OCI-LY1 (cell line): ENCODE measurements around the gene KCNA10.

Experiments used
- EZH2 ChIP-seq: fragments of 200-600 bp; sonication (generic), shearing (Covaris generic); IDR thresholded peaks from 2 replicates; pipeline ENCODE4 v1.8.0; 2017; ENCODE audit warnings: borderline replicate concordance, mixed run types, mild to moderate bottlenecking, antibody characterized with exemption, low read length, moderate library complexity, mixed read lengths
- TF ChIP-seq, protein P1 (sequence below): fragments of 200-600 bp; sonication (generic), shearing (Covaris generic); IDR thresholded peaks from 2 replicates; pipeline ENCODE4 v1.5.1; 2017; ENCODE audit warnings: mild to moderate bottlenecking, antibody characterized with exemption, low read length, moderate library complexity, mixed read lengths

- TF ChIP-seq, protein P1, sequence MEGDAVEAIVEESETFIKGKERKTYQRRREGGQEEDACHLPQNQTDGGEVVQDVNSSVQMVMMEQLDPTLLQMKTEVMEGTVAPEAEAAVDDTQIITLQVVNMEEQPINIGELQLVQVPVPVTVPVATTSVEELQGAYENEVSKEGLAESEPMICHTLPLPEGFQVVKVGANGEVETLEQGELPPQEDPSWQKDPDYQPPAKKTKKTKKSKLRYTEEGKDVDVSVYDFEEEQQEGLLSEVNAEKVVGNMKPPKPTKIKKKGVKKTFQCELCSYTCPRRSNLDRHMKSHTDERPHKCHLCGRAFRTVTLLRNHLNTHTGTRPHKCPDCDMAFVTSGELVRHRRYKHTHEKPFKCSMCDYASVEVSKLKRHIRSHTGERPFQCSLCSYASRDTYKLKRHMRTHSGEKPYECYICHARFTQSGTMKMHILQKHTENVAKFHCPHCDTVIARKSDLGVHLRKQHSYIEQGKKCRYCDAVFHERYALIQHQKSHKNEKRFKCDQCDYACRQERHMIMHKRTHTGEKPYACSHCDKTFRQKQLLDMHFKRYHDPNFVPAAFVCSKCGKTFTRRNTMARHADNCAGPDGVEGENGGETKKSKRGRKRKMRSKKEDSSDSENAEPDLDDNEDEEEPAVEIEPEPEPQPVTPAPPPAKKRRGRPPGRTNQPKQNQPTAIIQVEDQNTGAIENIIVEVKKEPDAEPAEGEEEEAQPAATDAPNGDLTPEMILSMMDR = peak; percentile 35; the same call in 1 of the 2 replicates
- no peak for TF ChIP-seq EZH2
These were observed 36.2 kb upstream of the KCNA10 start for GRCh38 chr1:110554871-110555801.
